Fibroblast of skin of left quadriceps (primary cell): Measurements from ENCODE around the gene HLA-DPB1.
A peak's percentile ranks its signal among the peaks of the same experiment; 100 is the strongest.

Experiments
- DNase-seq, 2 experiments: peaks; one replicate each; pipeline ENCODE4 v3.0.0-alpha.2; 2013; ENCODE audit warnings: low read depth in 2 of 2

HLA-DPB1 gene

GRCh38 chr6:33103776-33104175 is 28.0 kb downstream of the HLA-DPB1 start:
- DNase-seq, result no peak

GRCh38 chr6:33104887-33105286 is 29.1 kb downstream of the HLA-DPB1 start:
- DNase-seq, result no peak

GRCh38 chr6:33105386-33105785 is 29.6 kb downstream of the HLA-DPB1 start:
- DNase-seq, result no peak

- DNase-seq, result no peak
Observed at GRCh38 chr6:33105916-33106871, 30.4 kb downstream of the HLA-DPB1 start.

- DNase-seq, result no peak
Observed at GRCh38 chr6:33107641-33108040, 31.9 kb downstream of the HLA-DPB1 start.

GRCh38 chr6:33108307-33108706 is 32.5 kb downstream of the HLA-DPB1 start:
- no peak for DNase-seq

GRCh38 chr6:33112148-33112547 is 36.4 kb downstream of the HLA-DPB1 start:
- peak in 1 of 2 experiments; percentile 17 for DNase-seq

- DNase-seq, result no peak
Observed at GRCh38 chr6:33113755-33114154, 38.0 kb downstream of the HLA-DPB1 start.

- DNase-seq, result no peak
Observed at GRCh38 chr6:33114406-33114805, 38.6 kb downstream of the HLA-DPB1 start.

- DNase-seq, result no peak
Observed at GRCh38 chr6:33116417-33116816, 40.6 kb downstream of the HLA-DPB1 start.

GRCh38 chr6:33116841-33117711 is 41.3 kb downstream of the HLA-DPB1 start:
- DNase-seq, result no peak

- DNase-seq, result no peak
Observed at GRCh38 chr6:33117811-33118277, 42.1 kb downstream of the HLA-DPB1 start.

- DNase-seq, result peak in 1 of 2 experiments; percentile 12
Observed at GRCh38 chr6:33118525-33119123, 42.8 kb downstream of the HLA-DPB1 start.

GRCh38 chr6:33120001-33120400 is 44.2 kb downstream of the HLA-DPB1 start:
- DNase-seq, result no peak

- no peak for DNase-seq
Observed at GRCh38 chr6:33123181-33123580, 47.4 kb downstream of the HLA-DPB1 start.

GRCh38 chr6:33123732-33124524 is 48.1 kb downstream of the HLA-DPB1 start:
- no peak for DNase-seq

GRCh38 chr6:33124525-33124901 is 48.7 kb downstream of the HLA-DPB1 start:
- DNase-seq, result no peak

GRCh38 chr6:33124947-33125346 is 49.2 kb downstream of the HLA-DPB1 start:
- DNase-seq, result no peak

- no peak for DNase-seq
Observed at GRCh38 chr6:33126101-33126714, 50.4 kb downstream of the HLA-DPB1 start.

GRCh38 chr6:33128318-33128717 is 52.5 kb downstream of the HLA-DPB1 start:
- DNase-seq, result no peak

GRCh38 chr6:33132081-33132524 is 56.3 kb downstream of the HLA-DPB1 start:
- DNase-seq, result no peak
